B cell (primary cell): ENCODE results near the gene PARD3. TPM values are rescaled to one million over a fixed set of nuclear protein-coding genes. Genes with fewer than 3 reads are reported as not detected.
"Not testable (repeated sequence)": the region's sequence is repeated elsewhere in the genome, so short reads cannot be mapped to it uniquely, and the experiment has no call there.

ENCODE experiments used
- ATAC-seq: fragments of 200-7000 bp; cut with Tn5 transposase; one replicate; pipeline ENCODE4 v1.10.0; 2021; ENCODE audit warnings: low read depth, mild to moderate bottlenecking, moderate number of reproducible peaks, moderate library complexity
- CTCF ChIA-PET: fragments of 350-600 bp; sonication (Branson Sonifier 250); formaldehyde crosslinking; loops from one replicate; lab custom pipeline; 2021; ENCODE audit warnings: antibody characterized with exemption, inconsistent platforms; lab: Charles Lee
- POLR2A ChIA-PET: fragments of 350-600 bp; sonication (Branson Sonifier 250); formaldehyde crosslinking; loops from one replicate; lab custom pipeline; 2021; ENCODE audit warnings: antibody characterized with exemption; lab: Charles Lee
- DNase-seq: peaks from one replicate; pipeline ENCODE4 v3.0.0; 2013
- H2AFZ ChIP-seq: 2 replicates; pipeline ENCODE4 v1.6.1; 2012; ENCODE audit warnings: mild to moderate bottlenecking, low read depth, low read length; ENCODE audit not compliant: insufficient read depth, poor library complexity, severe bottlenecking
- H3K27ac ChIP-seq, 2 donors: 1 replicate in 1 of 2; 2 replicates in 1 of 2; pipeline ENCODE4 v1.5.1; 2012 to 2013; ENCODE audit warnings: low read length in 2 of 2, mild to moderate bottlenecking in 2 of 2, moderate library complexity in 1 of 2
- H3K27me3 ChIP-seq, 4 experiments: fragments of 200-600 bp in 1 of 4; sonication (generic) in 1 of 4; replicated peaks in 1 of 4; 1 replicate in 2 of 4; 2 replicates in 2 of 4; pipeline versions ENCODE4 v1.6.1 to v1.7.0; 2013 to 2016; ENCODE audit warnings: low read length in 3 of 4, mild to moderate bottlenecking in 2 of 4, mixed read lengths in 1 of 4, moderate library complexity in 1 of 4; ENCODE audit not compliant: insufficient read depth in 4 of 4, control insufficient read depth in 3 of 4; ENCODE audit errors: control extremely low read depth in 1 of 4
- H3K36me3 ChIP-seq, 2 experiments: replicated peaks in 1 of 2; 1 replicate in 1 of 2; 2 replicates in 1 of 2; pipeline versions ENCODE4 v1.6.1 to v1.7.1; 2013; ENCODE audit warnings: low read length in 1 of 2; ENCODE audit not compliant: insufficient read depth in 2 of 2, control insufficient read depth in 1 of 2; ENCODE audit errors: control extremely low read depth in 1 of 2, extremely low read depth in 1 of 2
- H3K4me1 ChIP-seq, 2 donors: fragments of 200-600 bp in 1 of 2; sonication (generic) in 1 of 2; 1 replicate in 1 of 2; 2 replicates in 1 of 2; pipeline versions ENCODE4 v1.5.1 to v1.6.1; 2013 to 2017; ENCODE audit warnings: low read length in 2 of 2; ENCODE audit not compliant: control insufficient read depth in 2 of 2, insufficient read depth in 2 of 2
- H3K4me2 ChIP-seq: replicated peaks from 2 replicates; pipeline ENCODE3; 2012; ENCODE audit warnings: mild to moderate bottlenecking, low read depth, low read length; ENCODE audit not compliant: poor library complexity, severe bottlenecking
- H3K4me3 ChIP-seq, 5 experiments: fragments of 200-600 bp in 1 of 5; sonication (generic) in 1 of 5; 1 replicate in 3 of 5; 2 replicates in 2 of 5; pipeline versions ENCODE4 v1.5.1 to v1.7.0; 2011 to 2016; ENCODE audit warnings: low read length in 4 of 5, mild to moderate bottlenecking in 4 of 5, low read depth in 2 of 5, control low read depth in 1 of 5, moderate library complexity in 1 of 5; ENCODE audit not compliant: insufficient read depth in 1 of 5; ENCODE audit errors: control extremely low read depth in 1 of 5, extremely low read depth in 1 of 5
- H3K79me2 ChIP-seq: fragments of 200-600 bp; sonication (generic); one replicate; pipeline ENCODE4 v1.6.0; 2016; ENCODE audit warnings: low read length; ENCODE audit not compliant: control insufficient read depth, insufficient read depth
- H3K9ac ChIP-seq: fragments of 200-600 bp; sonication (generic); 2 replicates; pipeline ENCODE4 v1.6.1; 2017; ENCODE audit warnings: mild to moderate bottlenecking, low read length, moderate library complexity
- H3K9me3 ChIP-seq, 3 donors: one replicate each; pipeline versions ENCODE4 v1.6.1 to v1.7.1; 2013; ENCODE audit warnings: low read length in 2 of 3; ENCODE audit not compliant: control insufficient read depth in 2 of 3, insufficient read depth in 1 of 3; ENCODE audit errors: control extremely low read depth in 1 of 3
- H4K20me1 ChIP-seq: 2 replicates; pipeline ENCODE4 v1.6.0; 2012; ENCODE audit warnings: mild to moderate bottlenecking, low read length; ENCODE audit not compliant: insufficient read depth, control insufficient read depth, poor library complexity, severe bottlenecking
- H3K27ac Mint-ChIP-seq: one replicate; pipeline ENCODE4 v1.8.0; 2021; ENCODE audit warnings: mixed read lengths
- H3K27me3 Mint-ChIP-seq: one replicate; pipeline ENCODE4 v1.8.0; 2021; ENCODE audit warnings: mixed read lengths
- H3K4me1 Mint-ChIP-seq: one replicate; pipeline ENCODE4 v1.8.0; 2021; ENCODE audit warnings: mixed read lengths
- H3K4me3 Mint-ChIP-seq: one replicate; pipeline ENCODE4 v1.8.0; 2021; ENCODE audit warnings: mixed read lengths
- H3K9me3 Mint-ChIP-seq: one replicate; pipeline ENCODE4 v1.8.0; 2022; ENCODE audit warnings: mixed read lengths; ENCODE audit not compliant: insufficient read depth
- EZH2 ChIP-seq: IDR thresholded peaks from 2 replicates; pipeline ENCODE4 v1.6.1; 2012; ENCODE audit warnings: borderline replicate concordance, low read depth, mild to moderate bottlenecking, moderate library complexity, low read length; ENCODE audit not compliant: insufficient read depth, poor library complexity, severe bottlenecking
- WGBS: methylation state at CpG from one replicate; pipeline ENCODE4 v1.1.5; 2013; ENCODE audit warnings: missing lambda C conversion rate; ENCODE audit not compliant: insufficient coverage; 5-methylcytosine and 5-hydroxymethylcytosine counted together
- intact Hi-C: fragments of 100-400 bp; cut with micrococcal nuclease; formaldehyde crosslinking; loops from one replicate; pipeline ENCODE4 v1.10.0; 2022
- polyA plus RNA-seq: library from polyadenylated mRNA; depleted of rRNA; stranded (reverse); fragments of >200 nt; gene quantifications from 2 replicates; pipeline ENCODE4 v1.2.3, GENCODE V29; 2012
- total RNA-seq, 2 donors: library from RNA; stranded (reverse); fragments of 120-200 nt in 1 of 2; gene quantifications; 1 replicate in 1 of 2; 2 replicates in 1 of 2; pipeline versions ENCODE4 v1.2.3 to v1.2.4, GENCODE V29; 2013 to 2022
- TF ChIP-seq, protein P1 (sequence below): fragments of 200-600 bp; IDR thresholded peaks from one replicate; pipeline ENCODE4 v1.8.0; 2022; ENCODE audit warnings: antibody characterized with exemption, mild to moderate bottlenecking

PARD3 gene
- total and polyA plus RNA-seq, 2 donors (not counting 1 experiment from before 2014, with no cell fraction given): not detected

DNA sequence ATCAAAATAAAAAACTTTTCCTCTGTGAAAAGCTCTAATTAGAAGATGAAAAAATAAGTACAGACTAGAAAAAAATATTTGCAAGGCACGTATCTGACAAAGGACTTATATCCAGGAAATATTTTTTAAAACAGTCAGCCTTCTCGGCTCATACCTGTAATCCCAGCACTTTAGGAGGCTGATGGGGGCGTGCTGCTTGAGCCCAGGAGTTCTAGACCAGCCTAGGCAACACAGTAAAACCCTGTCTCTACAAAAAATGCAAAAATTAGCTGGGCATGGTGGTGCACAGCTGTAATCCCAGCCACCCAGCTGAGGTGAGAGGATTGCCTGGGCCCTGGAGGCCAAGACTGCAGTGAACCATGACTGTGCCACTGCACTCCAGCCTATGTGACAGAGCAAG lies 542.8 kb downstream of the PARD3 start:
- Histone ChIP-seq H3K27me3 (no peaks in the 10 kb centered on the region), H2AFZ (no peak overlapping the region), H3K36me3 (no peaks in the 10 kb centered on the region), H3K9ac (no peak overlapping the region), H3K4me3 (no peak overlapping the region), H3K27ac (no peak overlapping the region), H3K9me3 (no peaks in the 10 kb centered on the region), H3K4me1 (no peaks in the 10 kb centered on the region), H4K20me1 (no peaks in the 10 kb centered on the region), H3K4me2 (no peak overlapping the region), H3K79me2 (no peaks in the 10 kb centered on the region)
- no peak for DNase-seq
- Mint-ChIP-seq H3K27me3 (no peaks in the 10 kb centered on the region), H3K4me3 (no peak overlapping the region), H3K9me3 (peaks cover 2% of the 10 kb centered on the region), H3K27ac (no peak overlapping the region), H3K4me1 (no peaks in the 10 kb centered on the region)
- POLR2A ChIA-PET: no interaction called here
- CTCF ChIA-PET: no interaction called here
- no peak for ATAC-seq
- 86% methylated on average over 2 of the region's 3 CpGs for WGBS
- TF ChIP-seq, protein P1, sequence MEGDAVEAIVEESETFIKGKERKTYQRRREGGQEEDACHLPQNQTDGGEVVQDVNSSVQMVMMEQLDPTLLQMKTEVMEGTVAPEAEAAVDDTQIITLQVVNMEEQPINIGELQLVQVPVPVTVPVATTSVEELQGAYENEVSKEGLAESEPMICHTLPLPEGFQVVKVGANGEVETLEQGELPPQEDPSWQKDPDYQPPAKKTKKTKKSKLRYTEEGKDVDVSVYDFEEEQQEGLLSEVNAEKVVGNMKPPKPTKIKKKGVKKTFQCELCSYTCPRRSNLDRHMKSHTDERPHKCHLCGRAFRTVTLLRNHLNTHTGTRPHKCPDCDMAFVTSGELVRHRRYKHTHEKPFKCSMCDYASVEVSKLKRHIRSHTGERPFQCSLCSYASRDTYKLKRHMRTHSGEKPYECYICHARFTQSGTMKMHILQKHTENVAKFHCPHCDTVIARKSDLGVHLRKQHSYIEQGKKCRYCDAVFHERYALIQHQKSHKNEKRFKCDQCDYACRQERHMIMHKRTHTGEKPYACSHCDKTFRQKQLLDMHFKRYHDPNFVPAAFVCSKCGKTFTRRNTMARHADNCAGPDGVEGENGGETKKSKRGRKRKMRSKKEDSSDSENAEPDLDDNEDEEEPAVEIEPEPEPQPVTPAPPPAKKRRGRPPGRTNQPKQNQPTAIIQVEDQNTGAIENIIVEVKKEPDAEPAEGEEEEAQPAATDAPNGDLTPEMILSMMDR: no peak
- TF ChIP-seq EZH2: no peak
- intact Hi-C loops: no loop called here

- no CpG with 5 or more reads among the region's 2 CpGs for WGBS
- CTCF ChIA-PET, H3K27ac ChIP-seq, H3K4me1 ChIP-seq, POLR2A ChIA-PET, H3K27me3 ChIP-seq, H3K4me3 Mint-ChIP-seq, H4K20me1 ChIP-seq, H3K4me3 ChIP-seq, ATAC-seq, H3K9me3 Mint-ChIP-seq, DNase-seq, H3K27me3 Mint-ChIP-seq, H3K4me2 ChIP-seq, H3K79me2 ChIP-seq, H3K36me3 ChIP-seq, H3K4me1 Mint-ChIP-seq, intact Hi-C loops, H3K9me3 ChIP-seq, H3K27ac Mint-ChIP-seq, H3K9ac ChIP-seq, H2AFZ ChIP-seq: not testable (repeated sequence)
These were observed 546.7 kb downstream of the PARD3 start for GRCh38 chr10:34268410-34268809.
